Measurements from ENCODE around the gene SH3RF1. TPM values are rescaled to one million over a fixed set of nuclear protein-coding genes. Genes with fewer than 3 reads are reported as not detected.

The SH3RF1 gene
- total RNA-seq, 1 experiment from 2014 or later = 59.5 TPM

DNA sequence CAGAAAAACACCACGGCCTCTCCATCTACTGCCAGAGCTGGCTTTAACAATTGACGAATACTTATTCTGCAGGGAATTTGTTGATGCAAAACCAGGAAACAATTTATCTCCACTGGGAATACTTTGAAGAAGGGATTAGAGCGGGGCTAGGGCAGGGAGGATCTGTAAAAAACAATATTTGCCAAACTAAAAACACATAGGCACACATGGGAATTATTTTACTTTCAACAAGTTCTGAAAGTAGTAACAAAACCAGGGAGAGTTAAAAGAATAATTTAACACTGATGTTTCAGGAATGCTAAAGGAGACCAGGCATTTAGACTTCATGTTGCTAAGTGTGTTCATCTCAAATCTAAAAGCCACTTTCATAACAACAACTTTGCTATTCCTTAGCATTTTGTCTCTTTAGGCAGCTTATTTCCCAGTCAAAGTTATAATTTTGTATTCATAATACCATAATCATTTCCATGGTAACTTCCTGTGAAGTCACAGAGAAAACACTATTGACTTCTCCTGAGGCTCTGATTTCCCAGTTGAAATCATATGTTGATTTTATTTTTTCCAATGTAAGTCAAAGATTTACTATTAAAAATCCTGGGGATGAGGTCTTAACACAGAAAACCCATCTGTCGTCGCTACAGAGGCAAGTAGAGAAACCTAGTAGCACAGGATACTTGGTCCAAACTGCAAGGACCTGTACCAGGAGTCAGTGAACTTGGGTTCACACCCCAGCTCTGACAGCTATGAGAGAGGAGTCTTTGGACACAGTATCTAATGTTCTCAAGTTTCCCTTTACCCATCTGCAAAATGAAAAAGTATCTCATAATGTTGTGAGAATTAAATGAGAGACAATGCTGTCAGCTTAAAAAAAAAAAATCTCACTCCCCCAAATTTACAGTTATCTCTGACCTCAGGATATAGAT is 69.3 kb downstream of the SH3RF1 start:
- H4K20me1 ChIP-seq (ENCODE audit: insufficient read depth) = no peaks in the 10 kb centered on the region; the same call in 1 of the 2 replicates
- H3K9me3 ChIP-seq (ENCODE audit: control insufficient read depth in 1 of 2, insufficient read depth in 1 of 2, low read depth in 1 of 2, low read length in 2 of 2) = no peaks in the 10 kb centered on the region
- ATAC-seq (no peak), DNase-seq (ENCODE audit: low read depth, low spot score) (no peak)
- no peak overlapping the region for H3K27ac ChIP-seq (ENCODE audit: low read depth, low read length)
- CTCF ChIA-PET = no interaction called here
- POLR2A ChIA-PET = no interaction called here
- no peak overlapping the region for H2AFZ ChIP-seq (ENCODE audit: low read depth, low read length, poor library complexity, severe bottlenecking)
- no peaks in the 10 kb centered on the region for H3K27me3 ChIP-seq (ENCODE audit: insufficient read depth, low read length)
- H3K79me2 ChIP-seq (ENCODE audit: insufficient read depth, low read length) = peaks cover 96% of the 10 kb centered on the region
- no peak overlapping the region for H3K4me3 ChIP-seq (replicated peaks in 1 of 2; ENCODE audit: low read depth in 1 of 2, low read length in 2 of 2)
- H3K9me2 ChIP-seq (ENCODE audit: insufficient read depth) = no peaks in the 10 kb centered on the region
- H3K9ac ChIP-seq (ENCODE audit: low read length) = no peak overlapping the region
- TF ChIP-seq YY1 (IDR thresholded peaks at IDR 0.05; ENCODE audit: extremely low read depth, insufficient replicate concordance, low read depth, low read length) (no peak), RAD21 (IDR thresholded peaks at IDR 0.05; ENCODE audit: low read depth) (no peak), TCF7L2 (IDR thresholded peaks at IDR 0.05; ENCODE audit: borderline replicate concordance, extremely low read depth, insufficient read depth, insufficient read length) (no peak), SP1 (IDR thresholded peaks at IDR 0.05; ENCODE audit: low read depth) (no peak), EGR1 (IDR thresholded peaks at IDR 0.05; ENCODE audit: low read depth) (no peak), CBX3 (IDR thresholded peaks at IDR 0.05; ENCODE audit: low read depth) (no peak), POLR2A (IDR thresholded peaks at IDR 0.05; ENCODE audit: borderline replicate concordance, extremely low read depth, insufficient read depth, insufficient read length) (no peak), SRF (IDR thresholded peaks at IDR 0.05; ENCODE audit: low read depth) (no peak), EZH2 (IDR thresholded peaks at IDR 0.05) (no peak), JUND (IDR thresholded peaks at IDR 0.05) (no peak), SIN3A (IDR thresholded peaks at IDR 0.05; ENCODE audit: low read depth) (no peak), CEBPB (IDR thresholded peaks at IDR 0.05; ENCODE audit: low read depth) (no peak), POLR2AphosphoS5 (IDR thresholded peaks at IDR 0.05; ENCODE audit: low read depth, low read length) (no peak)
- TF ChIP-seq, protein P1, sequence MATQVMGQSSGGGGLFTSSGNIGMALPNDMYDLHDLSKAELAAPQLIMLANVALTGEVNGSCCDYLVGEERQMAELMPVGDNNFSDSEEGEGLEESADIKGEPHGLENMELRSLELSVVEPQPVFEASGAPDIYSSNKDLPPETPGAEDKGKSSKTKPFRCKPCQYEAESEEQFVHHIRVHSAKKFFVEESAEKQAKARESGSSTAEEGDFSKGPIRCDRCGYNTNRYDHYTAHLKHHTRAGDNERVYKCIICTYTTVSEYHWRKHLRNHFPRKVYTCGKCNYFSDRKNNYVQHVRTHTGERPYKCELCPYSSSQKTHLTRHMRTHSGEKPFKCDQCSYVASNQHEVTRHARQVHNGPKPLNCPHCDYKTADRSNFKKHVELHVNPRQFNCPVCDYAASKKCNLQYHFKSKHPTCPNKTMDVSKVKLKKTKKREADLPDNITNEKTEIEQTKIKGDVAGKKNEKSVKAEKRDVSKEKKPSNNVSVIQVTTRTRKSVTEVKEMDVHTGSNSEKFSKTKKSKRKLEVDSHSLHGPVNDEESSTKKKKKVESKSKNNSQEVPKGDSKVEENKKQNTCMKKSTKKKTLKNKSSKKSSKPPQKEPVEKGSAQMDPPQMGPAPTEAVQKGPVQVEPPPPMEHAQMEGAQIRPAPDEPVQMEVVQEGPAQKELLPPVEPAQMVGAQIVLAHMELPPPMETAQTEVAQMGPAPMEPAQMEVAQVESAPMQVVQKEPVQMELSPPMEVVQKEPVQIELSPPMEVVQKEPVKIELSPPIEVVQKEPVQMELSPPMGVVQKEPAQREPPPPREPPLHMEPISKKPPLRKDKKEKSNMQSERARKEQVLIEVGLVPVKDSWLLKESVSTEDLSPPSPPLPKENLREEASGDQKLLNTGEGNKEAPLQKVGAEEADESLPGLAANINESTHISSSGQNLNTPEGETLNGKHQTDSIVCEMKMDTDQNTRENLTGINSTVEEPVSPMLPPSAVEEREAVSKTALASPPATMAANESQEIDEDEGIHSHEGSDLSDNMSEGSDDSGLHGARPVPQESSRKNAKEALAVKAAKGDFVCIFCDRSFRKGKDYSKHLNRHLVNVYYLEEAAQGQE (IDR thresholded peaks at IDR 0.05; ENCODE audit: low read depth) = no peak
- TF ChIP-seq, protein P2, sequence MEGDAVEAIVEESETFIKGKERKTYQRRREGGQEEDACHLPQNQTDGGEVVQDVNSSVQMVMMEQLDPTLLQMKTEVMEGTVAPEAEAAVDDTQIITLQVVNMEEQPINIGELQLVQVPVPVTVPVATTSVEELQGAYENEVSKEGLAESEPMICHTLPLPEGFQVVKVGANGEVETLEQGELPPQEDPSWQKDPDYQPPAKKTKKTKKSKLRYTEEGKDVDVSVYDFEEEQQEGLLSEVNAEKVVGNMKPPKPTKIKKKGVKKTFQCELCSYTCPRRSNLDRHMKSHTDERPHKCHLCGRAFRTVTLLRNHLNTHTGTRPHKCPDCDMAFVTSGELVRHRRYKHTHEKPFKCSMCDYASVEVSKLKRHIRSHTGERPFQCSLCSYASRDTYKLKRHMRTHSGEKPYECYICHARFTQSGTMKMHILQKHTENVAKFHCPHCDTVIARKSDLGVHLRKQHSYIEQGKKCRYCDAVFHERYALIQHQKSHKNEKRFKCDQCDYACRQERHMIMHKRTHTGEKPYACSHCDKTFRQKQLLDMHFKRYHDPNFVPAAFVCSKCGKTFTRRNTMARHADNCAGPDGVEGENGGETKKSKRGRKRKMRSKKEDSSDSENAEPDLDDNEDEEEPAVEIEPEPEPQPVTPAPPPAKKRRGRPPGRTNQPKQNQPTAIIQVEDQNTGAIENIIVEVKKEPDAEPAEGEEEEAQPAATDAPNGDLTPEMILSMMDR (IDR thresholded peaks at IDR 0.05 in 2 of 3, conservative IDR thresholded peaks at IDR 0.05 in 1 of 3; ENCODE audit: borderline replicate concordance in 1 of 3, insufficient read depth in 1 of 3, low read depth in 2 of 3, low read length in 2 of 3) = no peak
- peaks cover 7 to 27% of the 10 kb centered on the region in 2 experiments for H3K4me1 ChIP-seq (ENCODE audit: control insufficient read depth in 1 of 2, insufficient read depth in 2 of 2, low read length in 2 of 2)
- H3K4me2 ChIP-seq (ENCODE audit: low read length) = no peak overlapping the region
- intact Hi-C loops (cut with micrococcal nuclease) = no loop called here
- H3K36me3 ChIP-seq (ENCODE audit: control insufficient read depth in 1 of 2, insufficient read depth in 2 of 2, low read length in 2 of 2) = no peaks in the 10 kb centered on the region
- RAD21 ChIA-PET (ENCODE audit: low non-redundant PET in 1 of 2, low total read pairs in 2 of 2, uncharacterized antibody in 2 of 2, unreplicated experiment in 2 of 2) = no interaction called here
- no TSS peak for BruUV-seq (replicated peaks)
